PC-9 (cell line): ENCODE results near the gene RGL1.

Experiments
- CTCF ChIP-seq: fragments of 200-600 bp; sonication (generic); conservative IDR thresholded peaks from 2 replicates; pipeline ENCODE4 v1.6.1; 2017; ENCODE audit warnings: mixed run types, antibody characterized with exemption, mild to moderate bottlenecking, moderate library complexity
- EZH2 ChIP-seq: fragments of 200-600 bp; sonication (generic); IDR thresholded peaks from 2 replicates; pipeline ENCODE4 v1.8.0; 2017; ENCODE audit warnings: antibody characterized with exemption, low read depth

- TF ChIP-seq CTCF (no peak), EZH2 (no peak)
These were observed 128.7 kb downstream of the RGL1 start for GRCh38 chr1:183933528-183934179.
